HG03342 (cell line): ENCODE measurements around the gene DPP3.
"Not testable (repeated sequence)": the region's sequence is repeated elsewhere in the genome, so short reads cannot be mapped to it uniquely, and the experiment has no call there.

ENCODE experiments used
- ATAC-seq: cut with Tn5 transposase; IDR thresholded peaks from one replicate; pipeline ENCODE4 v1.9.1; 2021; ENCODE audit warnings: mild to moderate bottlenecking, moderate library complexity; ENCODE audit not compliant: unreplicated experiment

The DPP3 gene

DNA sequence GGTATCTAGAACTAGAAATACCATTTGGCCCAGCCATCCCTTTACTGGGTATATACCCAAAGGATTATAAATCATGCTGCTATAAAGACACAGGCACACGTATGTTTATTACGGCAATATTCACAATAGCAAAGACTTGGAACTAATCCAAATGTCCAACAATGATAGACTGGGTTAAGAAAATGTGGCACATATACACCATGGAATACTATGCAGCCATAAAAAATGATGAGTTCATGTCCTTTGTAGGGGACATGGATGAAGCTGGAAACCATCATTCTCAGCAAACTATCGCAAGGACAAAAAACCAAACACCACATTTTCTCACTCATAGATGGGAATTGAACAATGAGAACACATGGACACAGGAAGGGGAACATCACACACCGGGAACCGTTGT lies 16.1 kb upstream of the DPP3 start:
- not testable (repeated sequence) for ATAC-seq

DNA sequence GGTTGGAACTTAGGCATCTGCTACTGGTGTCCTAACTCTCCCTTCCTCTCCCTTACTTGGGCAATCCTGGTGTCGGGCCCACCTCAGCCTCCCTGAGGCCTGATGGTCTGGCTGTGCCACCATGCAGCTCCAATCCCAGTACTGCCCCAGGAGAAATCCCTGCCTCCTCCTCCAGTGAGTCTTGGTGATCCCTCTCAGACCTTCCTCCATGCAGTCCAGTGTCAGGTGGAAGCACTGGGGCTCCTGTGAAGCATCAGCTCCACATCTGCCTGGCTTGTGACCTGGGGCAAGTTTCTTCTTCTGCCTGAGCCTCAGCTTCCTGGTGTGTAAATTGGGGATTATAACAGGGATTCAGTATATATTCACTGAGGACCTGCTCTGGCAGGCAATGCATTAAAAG lies 15.3 kb upstream of the DPP3 start:
- ATAC-seq: no peak

- no peak for ATAC-seq
These were observed 14.6 kb upstream of the DPP3 start for GRCh38 chr11:66465373-66466224.

DNA sequence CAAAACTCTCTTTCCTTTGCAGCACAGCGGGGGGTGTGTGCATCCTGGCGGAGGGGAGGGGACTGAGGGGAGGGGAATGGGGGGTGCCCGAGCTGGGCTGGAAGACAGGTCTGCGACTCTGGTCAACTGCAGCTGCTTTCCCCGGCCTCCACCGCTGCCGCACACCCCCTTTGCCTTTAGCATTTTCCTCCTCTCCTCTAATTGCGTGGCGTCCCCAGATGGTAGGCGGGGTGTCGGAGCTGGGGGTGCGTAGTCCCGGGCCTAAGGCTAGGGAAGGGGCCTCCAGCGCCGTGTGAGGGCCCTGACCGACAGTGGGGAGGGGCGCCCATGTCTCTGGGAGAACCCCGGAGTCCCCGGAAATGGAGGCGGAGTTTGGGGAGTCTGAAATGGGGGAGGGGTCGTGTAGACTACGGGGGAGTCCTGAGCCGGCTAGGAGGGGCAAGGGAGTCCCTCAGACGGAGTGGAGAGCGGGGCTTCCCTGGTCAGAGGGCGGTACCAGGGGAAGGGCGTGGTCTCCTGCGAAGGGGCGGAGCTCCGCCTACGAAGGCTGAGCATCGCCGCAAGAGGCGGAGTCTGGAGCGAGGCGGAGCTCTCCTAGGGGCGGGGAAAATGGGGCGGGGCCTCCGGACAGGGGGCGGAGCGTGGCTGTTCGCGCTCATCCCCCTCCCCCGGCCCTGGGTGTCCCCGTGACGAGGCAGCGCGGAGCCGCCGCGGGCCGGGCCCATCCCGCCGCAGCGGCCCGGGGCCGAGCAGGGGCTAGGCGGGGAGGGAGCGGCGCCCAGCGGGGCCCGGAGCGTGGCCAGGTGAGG lies 13.8 kb upstream of the DPP3 start, which contains the start of gene PELI3:
Gene PELI3 (plus strand): TSS at position 681 of the 809 bp plus-strand sequence. CDS start 1,224 bp downstream, outside the sequence.
- ATAC-seq: peak; percentile 77

- ATAC-seq: peak; percentile 39
These were observed 13.1 kb upstream of the DPP3 start for GRCh38 chr11:66467034-66467659.

DNA sequence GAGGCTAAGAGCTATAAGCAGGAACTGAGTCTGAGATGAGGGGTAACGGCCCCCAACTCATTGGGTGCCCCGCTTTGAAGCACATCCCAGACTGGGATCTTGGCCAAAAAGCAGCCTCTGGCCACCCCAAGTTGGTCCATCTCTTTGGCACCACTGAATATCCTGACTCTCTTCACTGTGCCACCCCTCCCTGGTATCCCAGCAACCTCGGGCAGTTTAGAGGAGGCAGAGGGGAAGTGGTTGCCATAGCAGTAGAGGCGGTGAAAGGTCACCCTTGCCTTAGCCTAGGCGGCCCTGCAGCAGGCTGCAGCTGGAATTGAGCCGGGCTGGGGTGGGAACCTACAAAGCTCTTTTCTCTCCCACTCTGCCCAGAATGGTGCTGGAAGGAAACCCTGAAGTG lies 12.5 kb upstream of the DPP3 start:
- ATAC-seq: no peak

DNA sequence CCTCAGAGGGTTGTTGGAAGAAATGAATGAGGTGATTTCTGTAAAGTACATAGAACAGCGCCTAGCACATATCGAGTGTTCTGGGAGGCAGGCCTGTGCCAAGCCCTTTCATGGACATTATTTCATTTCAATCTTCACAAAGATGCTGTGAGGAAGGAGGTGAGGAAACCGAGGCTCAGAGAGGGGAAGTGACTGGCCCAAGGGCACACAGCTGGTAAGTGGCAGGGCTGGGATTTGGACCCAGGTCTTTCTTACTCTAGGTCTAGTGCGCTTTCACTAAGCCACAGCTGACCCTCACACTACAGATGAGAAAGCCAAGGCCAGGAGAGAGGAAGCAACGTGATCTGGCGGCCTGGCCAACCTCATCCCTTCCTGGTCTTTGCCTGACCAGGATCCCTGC lies 11.5 kb upstream of the DPP3 start:
- ATAC-seq: no peak

- ATAC-seq: no peak
These were observed 10.8 kb upstream of the DPP3 start for GRCh38 chr11:66469441-66469840.

GRCh38 chr11:66470015-66470414 lies 10.2 kb upstream of the DPP3 start:
- no peak for ATAC-seq

- no peak for ATAC-seq
These were observed 9.1 kb upstream of the DPP3 start for GRCh38 chr11:66471142-66471541.

DNA sequence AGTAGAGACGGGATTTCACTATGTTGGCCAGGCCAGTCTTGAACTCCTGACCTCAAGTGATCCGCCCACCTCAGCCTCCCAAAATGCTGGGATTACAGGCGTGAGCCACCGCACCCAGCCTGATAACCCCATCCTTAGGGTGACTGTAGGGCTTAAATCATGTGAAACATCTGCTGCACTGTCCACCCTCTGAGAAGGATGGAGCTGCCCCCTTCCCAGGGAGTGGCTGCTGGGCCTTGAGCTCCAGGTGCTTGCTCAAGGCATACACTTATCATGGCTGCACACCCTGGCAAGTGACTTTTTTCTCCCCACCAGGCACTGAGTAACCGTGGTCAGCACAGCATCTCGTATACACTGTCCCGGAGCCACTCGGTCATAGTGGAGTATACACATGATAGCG lies 8.2 kb upstream of the DPP3 start:
- ATAC-seq: no peak

DNA sequence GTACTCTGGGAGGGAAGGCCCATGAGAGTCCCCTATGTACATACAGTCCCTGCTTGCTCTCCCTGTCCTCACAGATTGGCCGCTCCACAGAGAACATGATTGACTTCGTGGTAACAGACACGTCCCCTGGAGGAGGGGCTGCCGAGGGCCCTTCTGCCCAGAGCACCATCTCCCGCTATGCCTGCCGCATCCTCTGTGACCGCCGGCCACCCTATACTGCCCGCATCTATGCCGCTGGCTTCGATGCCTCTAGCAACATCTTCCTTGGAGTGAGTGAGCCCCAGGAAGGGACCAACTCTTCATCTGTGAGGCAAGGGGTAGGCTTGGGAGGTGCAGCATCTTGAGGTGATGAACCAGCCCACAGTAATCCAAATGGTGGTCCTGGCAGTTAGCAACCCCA lies 7.1 kb upstream of the DPP3 start:
- no peak for ATAC-seq

DNA sequence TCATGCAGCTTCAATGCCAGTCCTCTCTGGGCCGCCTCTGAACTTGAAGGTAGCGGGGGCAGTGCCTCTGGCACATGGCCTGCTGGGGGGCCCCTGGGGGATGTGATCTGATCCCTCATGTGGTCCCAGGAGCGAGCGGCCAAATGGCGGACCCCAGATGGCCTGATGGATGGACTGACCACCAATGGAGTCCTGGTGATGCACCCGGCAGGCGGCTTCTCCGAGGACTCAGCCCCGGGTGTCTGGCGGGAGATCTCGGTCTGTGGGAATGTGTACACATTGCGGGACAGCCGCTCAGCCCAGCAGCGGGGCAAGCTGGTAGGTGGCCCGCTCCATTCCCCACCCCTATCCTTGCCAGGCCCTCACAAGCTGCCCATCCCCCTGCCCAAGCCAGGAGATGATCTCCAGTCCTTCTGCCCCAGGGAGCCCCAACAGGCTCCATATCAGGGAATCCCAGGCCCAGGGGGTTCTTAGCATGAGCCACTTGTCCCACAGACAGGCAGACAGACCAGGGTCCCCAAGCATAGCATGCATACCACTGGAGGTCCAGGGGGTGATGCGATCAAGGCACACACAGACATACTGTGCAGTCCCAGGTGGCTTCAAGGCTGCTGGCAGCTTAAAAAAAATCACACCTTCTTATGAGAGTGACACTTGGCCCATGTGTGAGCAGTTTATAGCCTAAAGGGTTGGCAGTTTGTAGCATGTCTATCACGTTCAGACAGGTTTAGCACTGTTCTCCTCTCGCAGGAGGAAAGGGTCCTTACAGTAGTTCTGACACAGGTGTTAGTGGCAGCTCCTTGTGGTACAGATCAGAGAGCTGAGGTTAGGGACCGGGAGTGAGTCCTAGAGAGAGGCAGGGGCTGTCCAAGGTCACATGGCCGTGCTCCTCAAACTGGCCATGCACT lies 6.4 kb upstream of the DPP3 start:
- ATAC-seq: no peak

GRCh38 chr11:66475349-66476172 lies 4.7 kb upstream of the DPP3 start:
- ATAC-seq: no peak

GRCh38 chr11:66476173-66476840 lies 3.9 kb upstream of the DPP3 start:
- no peak for ATAC-seq

DNA sequence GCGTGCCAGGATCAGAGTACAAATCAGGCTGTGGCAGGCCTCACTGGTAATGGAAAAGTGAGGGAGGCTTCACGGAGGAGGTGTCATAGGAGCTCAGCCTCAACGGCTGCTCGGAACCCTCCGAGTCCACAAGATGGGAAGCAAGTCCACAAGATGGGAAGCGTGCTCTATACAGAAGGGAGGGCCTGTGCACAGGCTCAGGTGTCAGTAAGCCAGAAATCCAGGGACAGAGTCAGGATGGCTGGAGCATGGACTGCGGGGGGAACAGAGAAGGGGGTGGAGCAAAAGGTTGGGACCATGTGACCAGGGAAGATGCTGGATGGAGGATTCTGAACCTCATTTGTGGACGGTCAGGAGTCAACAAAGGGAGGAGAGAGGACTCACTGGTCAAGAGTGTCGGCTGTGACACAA lies 3.4 kb upstream of the DPP3 start:
- ATAC-seq: no peak

- ATAC-seq: no peak
These were observed 2.7 kb upstream of the DPP3 start for GRCh38 chr11:66477263-66478201.
